Measurements from ENCODE around the gene TNRC6B.

Gene TNRC6B

GRCh38 chr22:40240686-40241085, 63.0 kb downstream of the TNRC6B start:
- DNase-seq (ENCODE audit: low spot score): no peak

- no peak for DNase-seq (ENCODE audit: low spot score)
Measured at GRCh38 chr22:40241200-40241763, 63.6 kb downstream of the TNRC6B start.

DNA sequence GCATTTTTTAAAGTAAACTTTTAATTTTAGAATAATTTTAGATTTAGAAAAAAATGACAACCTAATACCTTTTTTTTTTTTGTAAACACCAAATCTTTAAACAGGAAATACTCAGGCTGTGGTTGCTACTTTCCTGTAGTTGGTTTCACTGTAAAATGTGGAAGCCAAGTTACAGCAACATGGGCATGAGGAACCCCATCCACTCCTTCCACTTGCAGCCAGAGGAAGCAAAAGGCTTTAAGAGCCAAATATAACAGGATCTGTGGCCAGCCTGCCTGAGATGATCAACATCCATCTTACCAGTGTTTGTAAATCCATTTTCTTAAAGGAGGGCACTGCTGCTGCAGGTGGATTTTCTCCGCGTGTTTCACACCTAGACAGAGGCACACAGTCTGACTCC, 66.2 kb downstream of the TNRC6B start:
- no peak for DNase-seq (ENCODE audit: low spot score)

DNA sequence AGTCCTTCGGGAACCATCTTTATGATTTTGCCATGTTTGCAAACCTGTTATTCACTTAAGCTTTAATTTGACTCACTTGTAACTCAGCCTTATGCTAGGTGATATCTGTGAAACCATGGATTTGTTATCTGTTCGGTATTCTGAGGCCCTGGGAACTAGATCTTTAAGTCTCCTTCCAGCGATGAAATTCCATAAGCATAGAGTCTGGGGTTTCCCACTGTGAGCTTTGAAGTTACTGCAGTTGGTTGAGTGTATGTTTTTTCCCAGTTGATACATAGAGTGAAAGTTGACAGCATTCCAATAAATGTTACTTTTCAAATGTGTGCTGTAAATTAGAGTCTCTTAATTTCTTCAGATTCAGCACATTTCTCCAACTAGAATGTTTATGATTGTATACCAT, 66.9 kb downstream of the TNRC6B start:
- no peak for DNase-seq (ENCODE audit: low spot score)

DNA sequence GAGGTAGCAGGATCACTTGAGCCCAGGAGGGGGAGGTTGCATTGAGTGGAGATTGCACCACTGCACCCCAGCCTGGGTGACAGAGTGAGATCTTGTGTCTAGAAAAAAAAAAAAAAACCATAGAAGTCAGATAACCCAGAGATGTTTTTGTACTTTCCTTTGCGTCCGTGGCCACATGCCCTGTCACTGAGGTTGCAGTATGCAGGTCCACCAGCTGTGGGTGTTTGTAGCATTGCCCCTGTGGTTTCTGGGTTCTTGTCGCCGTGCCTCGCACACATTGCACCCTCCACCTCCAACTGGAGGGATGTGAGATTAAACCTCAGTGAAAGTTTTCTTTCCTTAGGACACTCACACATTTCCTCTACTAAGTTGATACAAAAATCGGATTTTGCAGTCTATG, 70.3 kb downstream of the TNRC6B start:
- DNase-seq (ENCODE audit: low spot score): no peak

DNA sequence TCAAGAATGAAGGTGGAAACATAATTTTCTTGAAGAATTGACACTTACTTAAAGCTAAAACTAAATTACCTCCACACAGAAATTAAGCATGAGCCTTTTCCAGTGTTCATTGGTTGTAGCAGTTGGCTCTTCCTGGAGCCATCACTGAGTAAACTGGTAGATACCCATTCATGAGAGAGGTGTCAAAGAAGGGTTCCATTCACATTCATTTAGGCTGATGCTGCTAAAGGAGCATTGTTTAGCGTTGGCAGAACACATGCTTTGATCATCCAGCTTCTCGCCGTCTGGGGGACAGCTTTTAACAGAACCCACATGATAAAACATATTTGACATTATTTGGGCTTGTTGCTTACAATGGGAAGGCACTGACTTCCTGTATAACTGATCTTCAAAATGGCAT, 71.6 kb downstream of the TNRC6B start:
- no peak for DNase-seq (ENCODE audit: low spot score)

- no peak for DNase-seq (ENCODE audit: low spot score)
Measured at GRCh38 chr22:40250608-40251007, 72.9 kb downstream of the TNRC6B start.

GRCh38 chr22:40251106-40251505, 73.4 kb downstream of the TNRC6B start:
- no peak for DNase-seq (ENCODE audit: low spot score)

GRCh38 chr22:40252146-40252545, 74.4 kb downstream of the TNRC6B start:
- no peak for DNase-seq (ENCODE audit: low spot score)

DNA sequence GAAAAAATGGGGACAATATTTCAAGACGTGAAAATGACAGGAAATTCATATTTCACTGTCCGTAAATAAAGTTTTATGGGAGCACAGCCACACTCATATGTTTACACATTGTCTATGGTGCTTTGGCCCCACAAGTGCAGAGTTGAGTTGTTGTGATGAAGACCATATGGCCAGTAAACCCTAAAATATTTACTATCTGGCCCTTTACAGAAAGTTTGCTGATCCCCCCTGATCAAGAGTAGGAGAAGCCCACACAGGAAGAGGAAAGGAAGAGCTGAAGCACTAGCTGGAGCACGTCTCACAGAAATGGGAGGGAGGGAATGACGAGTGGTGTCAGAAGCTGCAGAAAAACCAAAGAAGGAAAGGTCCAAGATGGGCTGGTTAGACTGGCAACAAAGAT, 78.8 kb downstream of the TNRC6B start:
- DNase-seq (ENCODE audit: low spot score): no peak

- no peak for DNase-seq (ENCODE audit: low spot score)
Measured at GRCh38 chr22:40258017-40258416, 80.3 kb downstream of the TNRC6B start.

GRCh38 chr22:40258501-40258915, 80.8 kb downstream of the TNRC6B start:
- DNase-seq (ENCODE audit: low spot score): peak; percentile 86

GRCh38 chr22:40261783-40262182, 84.1 kb downstream of the TNRC6B start:
- no peak for DNase-seq (ENCODE audit: low spot score)

DNA sequence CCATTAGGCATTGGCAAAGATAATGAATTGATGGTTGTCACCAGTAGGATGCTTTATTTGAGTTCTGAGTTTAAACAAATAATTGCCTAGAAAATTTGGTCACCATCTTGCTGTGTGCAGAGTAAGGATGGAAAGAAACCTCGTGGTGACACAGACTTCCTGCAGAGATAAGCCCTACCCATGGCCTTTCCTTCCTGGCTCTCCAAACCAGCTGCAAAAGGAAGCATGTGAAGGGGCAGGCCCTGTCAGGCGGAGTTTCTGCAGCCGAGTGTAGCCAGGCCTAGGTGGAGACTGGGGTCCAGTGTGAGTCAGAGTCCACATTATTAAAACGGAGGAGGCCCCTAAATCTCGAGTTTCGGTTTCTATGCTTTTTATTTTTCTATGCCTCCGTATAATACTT, 85.5 kb downstream of the TNRC6B start:
- no peak for DNase-seq (ENCODE audit: low spot score)

GRCh38 chr22:40265783-40266182, 88.1 kb downstream of the TNRC6B start:
- DNase-seq (ENCODE audit: low spot score): no peak

DNA sequence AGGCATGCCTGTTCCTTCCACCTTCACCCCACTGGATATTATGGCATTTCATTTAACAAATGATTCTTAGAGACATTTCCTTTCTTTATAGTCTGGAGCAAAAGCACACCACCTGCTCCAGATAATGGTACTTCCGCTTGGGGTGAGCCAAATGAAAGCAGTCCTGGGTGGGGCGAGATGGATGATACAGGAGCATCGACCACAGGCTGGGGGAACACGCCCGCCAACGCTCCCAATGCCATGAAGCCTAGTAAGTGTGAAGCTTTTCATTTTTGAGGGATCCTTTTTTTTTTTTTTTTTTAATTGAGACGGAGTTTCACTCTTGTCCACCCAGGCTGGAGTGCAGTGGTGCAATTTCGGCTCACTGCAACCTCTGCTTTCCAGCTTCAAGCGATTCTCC, 92.3 kb downstream of the TNRC6B start:
- no peak for DNase-seq (ENCODE audit: low spot score)

DNA sequence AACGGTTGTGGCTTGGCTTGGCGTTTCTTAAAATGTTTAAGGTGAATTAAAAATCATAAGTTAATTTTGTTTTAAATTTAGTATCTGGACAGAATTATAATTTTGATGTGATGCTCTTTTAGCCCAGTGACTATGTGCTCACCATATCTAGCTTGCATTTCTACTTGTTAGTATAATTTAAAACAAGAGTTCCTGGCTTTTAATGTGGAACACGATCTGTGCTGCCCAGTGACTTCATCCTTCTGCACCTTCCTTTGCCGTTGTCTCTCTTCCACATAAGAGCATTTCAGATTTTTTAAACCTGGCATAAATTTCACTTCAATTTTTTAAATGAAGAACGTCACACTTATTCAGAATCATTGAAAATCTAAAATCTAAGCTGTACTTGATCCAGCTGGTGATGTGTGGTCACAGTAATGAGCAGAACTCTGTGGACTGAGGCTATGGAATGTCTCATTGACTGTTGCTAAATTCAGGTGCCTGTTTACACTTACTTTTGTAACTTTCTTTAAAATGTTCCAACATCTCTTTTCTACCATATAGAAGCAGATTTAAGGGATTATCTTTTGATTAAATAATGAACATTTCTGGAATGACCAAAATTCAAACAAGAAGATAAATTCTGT, 93.1 kb downstream of the TNRC6B start:
- DNase-seq (ENCODE audit: low spot score): no peak

GRCh38 chr22:40271440-40271839, 93.7 kb downstream of the TNRC6B start:
- DNase-seq (ENCODE audit: low spot score): no peak

DNA sequence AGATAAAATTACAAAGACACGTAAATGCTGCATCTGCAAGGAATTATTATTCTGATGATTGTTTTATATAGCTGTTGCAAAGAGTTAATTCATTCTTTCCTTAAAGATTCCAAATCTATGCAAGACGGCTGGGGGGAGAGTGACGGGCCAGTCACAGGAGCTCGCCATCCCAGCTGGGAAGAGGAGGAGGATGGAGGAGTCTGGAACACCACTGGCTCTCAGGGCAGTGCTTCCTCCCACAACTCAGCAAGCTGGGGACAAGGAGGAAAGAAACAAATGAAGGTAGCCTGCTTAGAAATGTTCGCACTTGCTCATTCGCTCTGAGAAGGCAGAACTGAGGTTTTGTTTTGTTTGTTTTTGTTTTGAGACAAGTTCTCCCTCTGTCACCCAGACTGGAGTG, 95.6 kb downstream of the TNRC6B start:
- no peak for DNase-seq (ENCODE audit: low spot score)

- no peak for DNase-seq (ENCODE audit: low spot score)
Measured at GRCh38 chr22:40276996-40277823, 99.5 kb downstream of the TNRC6B start.

DNA sequence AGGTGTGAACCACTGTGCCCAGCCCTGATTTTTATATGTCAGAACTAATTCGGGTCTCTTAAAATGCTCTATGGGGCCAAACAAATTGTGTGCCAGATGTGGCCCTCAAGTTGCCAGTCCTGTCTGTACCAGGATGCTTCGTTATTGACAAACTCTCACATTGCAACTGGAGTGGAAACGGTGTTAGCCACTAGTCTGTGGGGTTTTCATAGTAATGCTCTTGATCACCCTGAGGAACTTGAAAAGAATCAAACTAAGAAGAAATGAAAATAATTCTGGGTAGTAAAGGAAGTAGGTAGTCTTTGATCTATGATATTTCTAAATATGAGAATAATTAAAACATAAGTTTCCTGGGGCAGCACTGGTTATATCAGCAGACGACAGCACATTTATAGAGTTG, 101.3 kb downstream of the TNRC6B start:
- no peak for DNase-seq (ENCODE audit: low spot score)

DNA sequence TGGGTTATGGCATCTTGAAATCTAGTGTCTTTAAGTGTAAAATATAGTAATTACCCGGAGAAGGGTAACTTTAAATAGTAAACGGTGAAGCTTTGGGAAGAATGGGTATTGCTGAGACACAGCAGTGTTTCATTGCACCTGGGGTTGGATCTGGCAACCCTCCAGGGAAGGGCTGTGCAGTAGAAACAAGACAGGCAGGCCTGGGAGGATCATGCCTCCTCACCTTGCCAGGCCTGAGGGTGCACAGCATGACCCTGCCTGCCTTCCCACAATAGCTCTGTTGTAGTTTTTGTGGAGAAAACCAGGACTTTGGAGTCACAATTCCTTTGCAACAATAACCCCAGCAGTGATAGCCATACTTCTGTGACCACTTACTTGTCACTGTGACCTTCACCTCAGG, 104.0 kb downstream of the TNRC6B start:
- DNase-seq (ENCODE audit: low spot score): no peak

DNA sequence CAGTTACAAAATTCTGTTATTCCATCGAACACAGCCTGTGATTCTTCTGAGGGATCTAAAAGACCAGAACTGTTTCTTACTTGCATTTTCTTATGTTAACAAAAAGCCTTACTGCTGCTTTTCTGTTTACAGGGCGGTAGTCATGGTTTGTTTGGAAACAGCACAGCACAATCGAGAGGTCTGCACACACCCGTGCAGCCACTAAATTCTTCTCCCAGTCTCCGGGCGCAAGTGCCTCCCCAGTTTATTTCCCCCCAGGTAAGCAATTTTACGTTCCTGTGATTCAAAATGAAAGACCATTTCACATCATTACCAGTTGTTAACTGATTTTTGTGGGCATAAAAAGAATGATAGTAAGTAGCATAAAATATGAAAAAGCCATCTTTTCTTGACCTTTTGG, 107.8 kb downstream of the TNRC6B start:
- no peak for DNase-seq (ENCODE audit: low spot score)

All from LoVo (cell line).